ENCODE data around the gene TGFBR3. TPM values are rescaled to one million over a fixed set of nuclear protein-coding genes. Genes with fewer than 3 reads are reported as not detected.

TGFBR3 gene
- total and polyA plus RNA-seq, 9 of the 15 experiments (the other 6 are each of a cell fraction or from before 2014, with no cell fraction given): 3.6 to 32.4 (median 15.6) TPM

GRCh38 chr1:91755702-91756287, 130.2 kb downstream of the TGFBR3 start (continued):
- TF ChIP-seq UBTF (IDR thresholded peaks at IDR 0.05; ENCODE audit: borderline replicate concordance in 1 of 2, low read depth in 2 of 2, low read length in 2 of 2): no peak

GRCh38 chr1:91754816-91755580, 131.0 kb downstream of the TGFBR3 start:
- Histone ChIP-seq H3K4me3 (no peak overlapping the region), H3K9ac (ENCODE audit: insufficient read depth in 1 of 2, low read depth in 2 of 2, low read length in 2 of 2) (no peak overlapping the region), H3K36me3 (ENCODE audit: control insufficient read depth, insufficient read depth, low read length) (peaks cover 17% of the 10 kb centered on the region; the same call in 1 of the 3 replicates), H3K4me1 (replicated peaks in 1 of 2; ENCODE audit: control insufficient read depth in 2 of 2, insufficient read depth in 2 of 2, low read length in 2 of 2) (peaks cover 0 to 9% of the 10 kb centered on the region in 2 experiments; a peak in 2 of 5 replicates), H3K9me1 (ENCODE audit: control insufficient read depth, insufficient read depth, low read length) (no peaks in the 10 kb centered on the region), H3K4me2 (ENCODE audit: insufficient read depth, low read length) (no peak overlapping the region), H3K9me3 (replicated peaks; ENCODE audit: control insufficient read depth, insufficient read depth, low read depth, low read length) (no peaks in the 10 kb centered on the region), H3K79me2 (ENCODE audit: control insufficient read depth, insufficient read depth, low read length) (no peaks in the 10 kb centered on the region), H4K20me1 (replicated peaks; ENCODE audit: control insufficient read depth, insufficient read depth, low read length) (no peaks in the 10 kb centered on the region), H2AFZ (ENCODE audit: low read depth, low read length) (no peak overlapping the region), H3K27me3 (ENCODE audit: control insufficient read depth in 2 of 2, insufficient read depth in 2 of 2, low read length in 2 of 2) (no peaks in the 10 kb centered on the region), H3K27ac (ENCODE audit: extremely low read depth, low read depth, low read length) (no peak overlapping the region)
- FAIRE-seq (no peak), DNase-seq (ENCODE audit: extremely low read depth in 1 of 4, low spot score in 3 of 4) (no peak), ATAC-seq (no peak)
- in situ Hi-C loops (cut with MboI) (no loop called here), intact Hi-C loops (cut with micrococcal nuclease) (no loop called here)
- TF ChIP-seq CHD2 (IDR thresholded peaks at IDR 0.05; ENCODE audit: low read depth, low read length) (no peak), PML (IDR thresholded peaks at IDR 0.05; ENCODE audit: low read length) (no peak), ZNF197 (CRISPR knock-in tag; IDR thresholded peaks at IDR 0.05; ENCODE audit: low read depth) (no peak), ASH1L (IDR thresholded peaks at IDR 0.05; ENCODE audit: borderline replicate concordance, low read depth, partially characterized antibody) (no peak), BACH1 (tag; IDR thresholded peaks at IDR 0.05) (no peak), ZNF316 (IDR thresholded peaks at IDR 0.05) (no peak)
- TF ChIP-seq, protein P1, sequence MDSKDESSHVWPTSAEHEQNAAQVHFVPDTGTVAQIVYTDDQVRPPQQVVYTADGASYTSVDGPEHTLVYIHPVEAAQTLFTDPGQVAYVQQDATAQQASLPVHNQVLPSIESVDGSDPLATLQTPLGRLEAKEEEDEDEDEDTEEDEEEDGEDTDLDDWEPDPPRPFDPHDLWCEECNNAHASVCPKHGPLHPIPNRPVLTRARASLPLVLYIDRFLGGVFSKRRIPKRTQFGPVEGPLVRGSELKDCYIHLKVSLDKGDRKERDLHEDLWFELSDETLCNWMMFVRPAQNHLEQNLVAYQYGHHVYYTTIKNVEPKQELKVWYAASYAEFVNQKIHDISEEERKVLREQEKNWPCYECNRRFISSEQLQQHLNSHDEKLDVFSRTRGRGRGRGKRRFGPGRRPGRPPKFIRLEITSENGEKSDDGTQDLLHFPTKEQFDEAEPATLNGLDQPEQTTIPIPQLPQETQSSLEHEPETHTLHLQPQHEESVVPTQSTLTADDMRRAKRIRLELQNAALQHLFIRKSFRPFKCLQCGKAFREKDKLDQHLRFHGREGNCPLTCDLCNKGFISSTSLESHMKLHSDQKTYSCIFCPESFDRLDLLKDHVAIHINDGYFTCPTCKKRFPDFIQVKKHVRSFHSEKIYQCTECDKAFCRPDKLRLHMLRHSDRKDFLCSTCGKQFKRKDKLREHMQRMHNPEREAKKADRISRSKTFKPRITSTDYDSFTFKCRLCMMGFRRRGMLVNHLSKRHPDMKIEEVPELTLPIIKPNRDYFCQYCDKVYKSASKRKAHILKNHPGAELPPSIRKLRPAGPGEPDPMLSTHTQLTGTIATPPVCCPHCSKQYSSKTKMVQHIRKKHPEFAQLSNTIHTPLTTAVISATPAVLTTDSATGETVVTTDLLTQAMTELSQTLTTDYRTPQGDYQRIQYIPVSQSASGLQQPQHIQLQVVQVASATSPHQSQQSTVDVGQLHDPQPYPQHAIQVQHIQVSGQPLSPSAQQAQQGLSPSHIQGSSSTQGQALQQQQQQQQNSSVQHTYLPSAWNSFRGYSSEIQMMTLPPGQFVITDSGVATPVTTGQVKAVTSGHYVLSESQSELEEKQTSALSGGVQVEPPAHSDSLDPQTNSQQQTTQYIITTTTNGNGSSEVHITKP (IDR thresholded peaks at IDR 0.05; ENCODE audit: partially characterized antibody): no peak
- CTCF ChIA-PET (ENCODE audit: low intra/inter-chr PET ratio): no interaction called here
- POLR2A ChIA-PET: no interaction called here
- BruUV-seq (replicated peaks): no TSS peak
- 71% methylated on average over 12 of the region's 12 CpGs for WGBS (ENCODE audit: insufficient coverage, low coverage, missing lambda C conversion rate)
